Cerebellar nuclear complex (tissue), 1 donor: ENCODE measurements around the gene CHST12.
"Not testable (repeated sequence)": the region's sequence is repeated elsewhere in the genome, so short reads cannot be mapped to it uniquely, and the experiment has no call there.

Source experiments
- DNase-seq, 2 experiments: peaks; one replicate each; lab custom pipeline; 2025; lab: John Stamatoyannopoulos, UW

CHST12 gene

DNA sequence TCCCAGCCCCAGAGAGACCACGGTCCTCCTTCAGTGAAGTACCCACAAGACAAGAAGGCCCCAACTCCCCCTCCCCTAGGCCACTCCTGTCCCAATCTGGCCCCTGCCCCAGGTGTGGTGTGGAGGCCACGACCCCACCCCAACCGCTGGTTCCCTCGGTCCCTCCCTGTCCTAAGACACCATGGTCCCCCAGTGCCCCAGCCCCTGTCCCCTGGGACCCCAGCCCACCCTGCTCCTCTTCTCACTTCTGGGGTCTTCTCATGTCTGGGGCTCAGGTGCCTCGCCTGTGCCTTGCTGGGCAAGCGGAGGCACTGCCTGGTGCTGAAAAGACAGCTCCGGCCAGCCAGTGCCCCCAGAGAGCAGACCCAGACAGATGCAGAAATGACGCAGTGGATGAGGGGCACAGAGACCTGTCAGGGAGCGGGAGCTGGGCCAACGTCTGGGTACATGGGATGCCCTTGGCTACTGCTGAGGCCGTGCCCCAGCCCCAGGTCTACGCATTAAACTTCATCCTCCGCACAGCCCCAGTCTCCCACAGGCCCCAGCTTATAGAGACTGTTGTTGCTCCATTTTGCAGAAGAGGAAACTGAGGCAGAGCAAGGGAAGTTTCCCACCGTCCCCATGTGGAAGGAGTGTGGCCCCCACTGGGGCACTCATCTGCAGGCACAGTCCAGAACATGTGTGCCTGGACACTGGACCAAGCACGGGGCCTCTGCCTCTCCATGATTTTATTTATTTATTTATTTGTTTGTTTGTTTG lies 58.0 kb downstream of the CHST12 start:
- DNase-seq, result no peak

DNA sequence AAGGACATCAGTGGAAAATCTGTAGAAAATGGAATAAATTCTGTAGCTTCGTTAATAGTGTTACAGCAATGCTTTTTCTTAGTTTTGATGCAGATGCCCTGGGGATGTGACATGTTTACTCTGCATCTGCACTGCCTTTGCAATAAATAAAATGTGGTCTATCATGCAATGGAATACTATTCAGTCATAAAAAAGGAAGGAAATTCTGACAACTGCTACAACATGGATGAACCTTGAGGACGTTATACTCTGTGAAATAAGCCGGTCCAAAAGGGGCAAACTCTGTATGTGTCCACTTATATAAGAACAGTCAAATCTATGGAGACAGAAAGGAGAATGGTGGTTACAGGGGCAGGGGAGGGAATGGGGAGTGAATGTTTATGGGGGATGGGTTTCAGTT lies 59.3 kb downstream of the CHST12 start:
- no peak for DNase-seq

DNA sequence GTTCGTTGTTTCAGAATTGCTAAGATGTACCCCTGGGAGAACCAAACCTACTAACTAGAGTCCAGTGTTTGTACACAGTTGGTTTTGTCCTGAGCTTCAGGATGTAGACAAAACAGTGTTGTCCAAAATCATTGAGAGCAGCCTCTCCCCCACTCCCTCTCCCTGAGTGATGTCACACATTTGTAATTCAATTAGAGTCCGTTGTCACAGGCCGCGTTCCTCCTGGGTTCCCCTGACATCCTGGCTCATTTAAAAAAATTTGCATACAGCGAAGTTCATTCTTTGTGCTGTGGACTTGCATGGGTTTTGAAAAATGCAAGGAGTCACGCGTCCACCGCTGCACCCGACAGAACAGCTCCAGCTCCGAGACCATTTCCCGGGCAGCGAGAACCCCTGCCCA lies 62.5 kb downstream of the CHST12 start:
- DNase-seq, result no peak

DNA sequence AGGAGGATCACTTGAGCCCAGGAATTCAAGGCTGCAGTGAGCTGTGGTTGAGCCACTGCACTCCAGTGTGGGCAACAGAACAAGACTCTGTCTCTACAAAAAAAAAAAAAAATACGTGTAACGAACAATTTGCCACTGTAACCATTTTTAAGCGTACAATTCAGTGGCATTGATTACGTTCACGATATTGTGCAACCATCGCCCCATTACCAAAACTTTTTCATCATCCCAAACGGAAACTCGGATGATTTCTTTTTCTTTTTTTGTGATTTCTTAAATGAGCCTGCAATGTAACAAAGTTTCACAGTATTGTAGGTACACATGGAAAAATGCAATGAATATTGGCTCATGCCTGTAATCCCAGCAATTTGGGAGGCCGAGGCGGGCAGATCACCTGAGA lies 63.3 kb downstream of the CHST12 start:
- no peak for DNase-seq

DNA sequence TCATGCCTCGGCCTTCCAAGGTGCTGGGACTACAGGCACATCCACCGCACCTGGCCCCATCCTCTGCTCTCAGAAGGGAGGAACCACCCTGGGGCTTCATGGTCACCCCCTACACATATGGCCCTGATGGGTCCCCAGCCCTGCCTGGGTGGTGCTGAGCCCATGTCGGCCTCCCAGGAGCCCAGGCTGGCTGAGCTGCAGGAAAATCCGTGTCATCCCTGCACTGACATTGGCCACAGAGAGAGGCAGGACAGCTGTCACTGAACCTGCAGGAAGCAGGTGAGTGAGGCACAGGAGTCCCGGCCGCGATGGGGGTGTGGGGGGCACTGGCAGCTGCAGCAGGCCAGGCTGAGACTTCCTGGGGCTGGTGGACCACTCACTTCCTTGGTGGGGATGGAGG lies 64.8 kb downstream of the CHST12 start:
- DNase-seq, result no peak

DNA sequence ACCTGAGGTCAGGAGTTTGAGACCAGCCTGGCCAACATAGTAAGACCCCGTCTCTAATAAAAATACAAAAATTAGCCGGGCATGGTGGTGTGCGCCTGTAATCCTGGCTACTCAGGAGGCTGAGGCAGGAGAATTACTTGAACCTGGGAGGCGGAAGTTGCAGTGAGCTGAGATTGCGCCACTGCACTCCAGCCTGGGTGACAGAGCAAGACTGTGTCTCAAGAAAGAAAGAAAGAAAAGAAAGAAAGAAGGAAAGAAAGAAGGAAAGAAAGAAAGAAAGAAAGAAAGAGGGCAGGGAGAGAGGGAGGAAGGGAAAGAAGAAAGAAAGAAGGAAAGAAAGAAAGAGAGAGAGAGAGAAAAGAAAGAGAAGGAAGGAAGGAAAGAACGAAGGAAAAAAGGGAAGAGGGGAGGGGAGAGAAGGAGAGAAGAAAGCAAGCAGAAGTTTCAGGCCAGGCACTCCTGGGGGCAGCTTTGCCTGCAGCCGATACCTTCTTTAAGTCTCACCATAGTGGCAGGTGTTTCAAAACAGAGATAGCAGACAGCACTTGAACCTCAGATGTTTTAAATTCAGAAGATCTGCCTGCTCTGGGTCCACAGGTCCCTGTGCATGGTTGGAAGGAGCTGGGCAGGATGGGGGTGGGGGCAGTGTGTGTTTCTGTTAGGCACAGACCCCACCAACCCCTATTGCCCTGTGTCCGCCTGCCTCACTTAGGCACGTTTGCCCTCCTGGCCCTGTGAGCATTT lies 66.2 kb downstream of the CHST12 start:
- not testable (repeated sequence) for DNase-seq

DNA sequence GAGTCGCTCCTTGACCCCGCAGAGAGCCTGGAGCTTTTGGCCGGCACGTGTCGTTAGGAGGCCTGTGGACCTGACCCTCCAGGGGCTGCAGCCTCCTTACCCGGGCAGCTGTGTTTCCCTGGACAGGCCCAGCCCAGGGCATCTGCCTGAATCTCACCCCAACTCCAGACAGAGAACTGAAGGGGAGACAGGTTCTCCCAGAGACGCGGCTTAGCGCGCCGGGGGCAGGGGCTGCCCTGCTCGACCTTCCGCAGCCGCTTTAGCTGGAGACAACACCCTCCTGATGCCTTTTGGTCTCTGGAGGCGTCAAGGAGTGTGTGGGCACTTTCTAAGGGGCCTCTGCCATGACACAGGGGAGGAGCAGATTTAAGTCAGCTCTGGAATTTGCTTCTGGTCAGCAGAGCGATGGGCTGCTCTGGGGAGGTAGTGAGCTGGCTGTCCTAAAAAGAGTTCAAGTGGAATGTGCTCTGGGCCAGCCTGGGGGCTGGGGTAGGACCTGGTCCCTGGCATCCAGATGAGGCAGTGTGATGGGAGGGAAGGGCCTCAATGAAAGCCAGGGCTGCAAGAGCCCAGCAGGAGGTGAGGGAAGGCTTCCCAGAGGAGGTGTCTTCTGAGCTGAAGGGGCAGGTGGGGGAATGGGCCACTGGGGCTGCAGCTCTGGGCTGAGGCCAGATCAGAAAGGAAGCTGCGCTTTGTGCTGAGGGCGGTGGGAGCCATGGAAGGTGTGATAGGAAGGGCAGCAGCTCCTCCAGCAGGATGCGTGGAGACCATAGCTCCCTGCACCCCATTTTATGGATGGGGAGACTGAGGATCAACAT lies 67.0 kb downstream of the CHST12 start:
- no peak for DNase-seq

DNA sequence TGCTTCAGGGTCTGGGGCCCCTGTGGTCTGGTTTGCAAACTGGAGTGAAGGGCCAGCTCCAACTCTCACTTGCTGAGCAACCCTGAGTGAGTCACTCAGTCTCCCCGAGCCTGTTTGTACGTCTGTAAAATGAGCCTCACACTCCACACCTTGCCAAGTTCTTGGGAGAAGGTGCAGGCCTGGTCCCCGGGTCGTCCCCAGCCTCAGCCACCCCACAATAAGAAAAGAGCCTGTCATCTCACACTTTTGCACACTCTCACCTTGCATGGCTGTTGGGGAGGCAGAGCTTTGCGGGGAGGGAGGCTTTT lies 67.6 kb downstream of the CHST12 start:
- no peak for DNase-seq

DNA sequence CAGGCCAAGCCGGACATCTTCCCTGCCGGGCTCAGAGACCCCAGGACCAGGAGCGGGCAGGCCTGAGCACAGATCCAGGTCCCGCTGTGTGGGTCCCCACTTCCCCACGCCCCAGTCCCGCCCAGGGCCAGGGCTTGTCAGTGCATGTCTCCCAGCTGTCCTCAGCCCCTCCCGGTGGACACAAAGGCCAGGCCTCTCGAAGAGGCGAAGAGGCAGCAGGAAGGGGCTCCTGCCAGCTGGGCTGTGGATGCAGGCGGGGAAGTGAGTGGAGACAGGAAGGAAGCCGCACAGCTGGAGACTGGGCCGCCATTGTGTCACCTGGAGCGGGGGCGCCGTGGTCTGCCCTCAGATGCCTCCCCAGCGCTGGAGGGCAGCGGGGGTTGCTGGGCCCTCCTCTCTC lies 68.0 kb downstream of the CHST12 start:
- no peak for DNase-seq

DNA sequence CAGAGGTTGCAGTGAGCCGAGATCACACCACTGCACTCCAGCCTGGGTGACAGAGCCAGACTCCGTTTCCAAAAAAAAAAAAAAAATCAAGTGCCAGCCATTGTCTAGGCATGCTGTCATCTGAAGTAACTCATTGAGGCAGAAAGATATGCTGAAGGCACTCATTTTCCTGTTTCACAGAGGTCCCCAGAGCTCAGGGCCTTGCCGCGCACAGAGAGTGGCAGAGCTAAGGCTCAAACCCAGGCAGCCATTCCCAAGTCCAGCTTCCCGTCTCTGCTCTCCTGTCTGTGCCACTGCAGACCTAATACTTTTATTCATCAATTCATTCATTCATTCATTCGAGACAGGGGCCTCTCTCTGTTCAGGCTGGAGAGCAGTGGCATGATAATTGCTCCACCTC lies 69.3 kb downstream of the CHST12 start:
- DNase-seq, result no peak

DNA sequence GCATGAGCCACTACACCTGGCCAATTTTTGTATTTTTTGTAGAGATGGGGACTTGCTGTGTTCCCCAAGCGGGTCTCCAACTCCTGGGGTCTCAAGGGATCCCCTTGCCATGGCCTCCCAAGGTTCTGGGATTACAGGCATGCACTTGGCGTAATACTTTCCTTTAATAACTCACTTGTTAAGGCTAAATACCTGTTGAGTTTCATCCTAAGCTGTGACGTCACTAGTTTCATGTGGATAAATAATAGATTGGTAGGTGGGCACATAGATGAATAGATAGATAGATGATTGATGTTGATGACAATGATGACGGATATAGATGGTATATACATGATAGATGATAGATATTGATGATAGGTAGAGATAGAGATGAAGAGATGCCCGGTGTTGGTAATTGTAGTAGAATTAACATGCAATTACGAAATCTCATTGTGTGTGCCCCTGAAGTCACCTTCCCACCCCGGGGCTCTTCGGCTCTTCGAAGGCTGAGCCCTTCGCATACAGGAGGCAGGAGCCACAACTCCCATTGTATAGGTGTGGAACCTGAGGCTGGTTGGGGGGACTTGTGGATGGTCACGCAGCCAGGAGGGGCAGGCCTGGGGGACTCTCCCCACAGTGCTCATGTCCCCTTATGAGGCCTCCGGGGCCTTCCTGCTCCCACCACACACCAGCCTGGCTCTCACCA lies 70.2 kb downstream of the CHST12 start:
- DNase-seq, result no peak

DNA sequence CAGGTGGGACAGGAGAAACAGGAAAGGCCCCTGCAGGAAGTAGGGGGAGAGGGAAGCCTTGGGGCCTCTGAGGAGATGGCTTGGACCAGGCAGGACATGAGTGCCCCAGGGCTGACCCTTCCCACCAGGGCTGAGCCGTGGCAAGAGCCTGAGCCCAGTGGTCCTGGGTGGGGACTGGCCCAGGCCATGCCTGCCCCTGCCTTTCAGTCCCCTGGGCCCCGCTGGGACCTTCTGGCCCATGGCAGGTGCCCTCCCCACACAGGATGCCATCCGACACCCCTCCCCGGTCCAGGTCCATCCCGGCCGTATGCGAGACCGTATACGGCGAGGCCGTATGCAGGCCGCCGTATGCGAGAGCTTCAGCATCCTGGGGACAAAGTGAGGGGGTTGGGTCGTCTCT lies 70.8 kb downstream of the CHST12 start:
- no peak for DNase-seq

DNA sequence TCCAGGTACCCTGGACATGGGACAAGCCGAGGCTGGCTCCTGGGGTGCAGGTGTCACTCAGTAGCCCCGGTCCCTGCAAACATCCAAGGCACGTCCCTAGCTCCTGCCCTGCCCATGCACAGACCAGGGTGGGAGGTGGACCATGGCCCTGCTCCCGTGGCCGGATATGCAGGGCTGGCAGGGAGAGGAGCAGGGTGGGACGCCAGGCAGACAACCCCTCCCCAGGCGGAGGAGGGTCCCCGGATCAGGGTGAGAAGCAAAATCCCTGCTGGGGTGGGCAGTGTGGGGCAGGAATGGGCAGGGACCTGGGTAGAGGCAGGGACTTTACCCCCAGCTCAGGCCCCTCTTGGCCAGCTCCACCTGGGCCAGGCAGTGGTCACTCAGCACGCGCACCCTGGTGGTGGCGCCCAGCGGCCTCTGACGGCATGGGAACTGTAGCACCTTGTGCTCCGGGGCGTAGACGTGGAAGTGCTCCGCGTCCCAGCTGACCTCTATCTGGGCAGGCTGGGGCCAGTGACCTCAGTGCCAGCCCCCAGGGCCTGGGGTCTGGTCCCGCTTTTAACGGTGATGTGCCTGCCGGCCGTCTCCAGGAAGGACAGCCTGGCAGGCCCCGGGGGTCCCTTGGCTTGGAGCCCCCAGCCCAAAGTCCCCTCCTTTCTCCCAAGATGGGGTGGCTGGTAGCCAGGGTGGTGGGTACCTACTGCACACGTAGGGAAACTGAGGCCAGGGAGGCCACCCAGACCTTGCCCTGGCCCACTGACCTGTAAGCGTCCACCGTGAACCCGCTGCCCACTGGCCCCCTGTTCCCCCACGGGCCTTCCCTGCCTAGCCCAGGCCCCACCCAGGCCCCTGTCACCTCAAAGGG lies 71.6 kb downstream of the CHST12 start:
- DNase-seq, result no peak

DNA sequence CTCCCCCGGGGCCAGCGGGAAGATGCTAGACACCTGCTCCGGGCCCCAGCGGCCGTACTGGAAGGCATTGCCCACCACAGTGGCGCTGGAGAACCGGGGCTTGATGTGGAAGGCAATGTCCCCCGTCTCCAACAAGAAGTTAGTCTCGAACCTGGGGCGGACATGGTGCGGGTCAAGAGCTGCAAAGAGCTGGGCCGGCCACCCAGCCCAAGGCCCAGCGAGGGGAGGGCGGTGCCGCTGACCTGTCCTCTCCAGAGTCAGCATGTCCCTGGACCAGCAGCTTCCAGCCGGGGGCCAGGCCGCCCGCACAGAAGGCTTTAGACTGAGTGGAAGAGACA lies 72.2 kb downstream of the CHST12 start:
- DNase-seq, result no peak

DNA sequence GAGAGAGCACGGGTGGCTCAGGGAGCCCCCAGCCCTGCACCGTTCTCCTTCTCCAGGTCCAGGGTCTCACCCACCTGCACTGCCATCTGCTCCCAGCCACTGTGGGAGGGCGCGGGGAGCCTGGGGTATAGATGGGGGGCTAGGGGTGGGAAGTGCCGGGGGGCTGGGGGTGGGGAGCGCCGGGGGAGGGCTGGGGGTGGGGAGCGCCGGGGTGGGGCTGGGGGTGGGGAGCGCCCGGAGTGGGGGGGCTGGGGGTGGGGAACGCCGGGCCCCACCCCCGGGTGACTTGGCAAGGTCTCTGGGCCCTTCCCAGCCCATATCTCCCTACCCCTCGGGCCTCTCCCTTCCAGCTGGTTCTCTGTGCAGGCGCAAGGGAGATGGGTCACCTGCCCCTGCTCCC lies 72.9 kb downstream of the CHST12 start, which contains the start of gene GRIFIN:
TSS of gene GRIFIN (minus strand) at position 101 of the 400 bp plus-strand sequence. CDS start at position 86, 15 bp downstream.
- DNase-seq, result no peak

DNA sequence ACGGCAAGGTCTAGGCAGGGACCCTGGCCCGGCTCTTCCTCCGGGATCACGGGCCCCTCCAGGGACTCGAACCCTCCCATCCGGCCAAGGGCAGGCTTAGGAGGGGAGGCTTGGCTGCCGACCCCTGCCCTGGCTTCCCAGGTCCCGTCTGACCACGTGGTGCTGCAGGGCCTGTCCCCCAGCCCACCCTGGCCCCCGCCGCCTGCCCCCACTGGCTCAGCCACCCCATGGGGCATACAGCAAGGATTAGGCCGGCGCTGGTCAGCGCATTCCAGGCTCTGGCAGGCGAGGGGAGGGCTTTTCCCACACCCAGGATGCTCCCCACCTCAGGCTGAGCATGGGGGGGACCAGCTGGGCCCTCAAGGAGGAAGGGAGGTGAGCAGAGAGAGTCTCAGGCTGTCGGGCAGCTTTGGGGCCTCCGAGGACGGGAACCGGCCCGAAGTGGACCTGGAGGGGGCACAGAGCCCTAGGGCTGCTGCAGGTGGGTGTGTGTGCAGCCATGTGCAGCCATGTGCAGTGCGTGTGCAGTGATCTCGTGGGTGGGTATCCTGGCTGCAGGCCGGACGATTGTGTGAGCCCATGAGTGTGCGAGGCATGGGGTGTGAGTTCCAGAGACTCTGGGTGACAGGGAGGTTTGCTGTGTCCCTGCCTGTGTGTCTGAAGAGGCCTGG lies 73.5 kb downstream of the CHST12 start:
- no peak for DNase-seq

DNA sequence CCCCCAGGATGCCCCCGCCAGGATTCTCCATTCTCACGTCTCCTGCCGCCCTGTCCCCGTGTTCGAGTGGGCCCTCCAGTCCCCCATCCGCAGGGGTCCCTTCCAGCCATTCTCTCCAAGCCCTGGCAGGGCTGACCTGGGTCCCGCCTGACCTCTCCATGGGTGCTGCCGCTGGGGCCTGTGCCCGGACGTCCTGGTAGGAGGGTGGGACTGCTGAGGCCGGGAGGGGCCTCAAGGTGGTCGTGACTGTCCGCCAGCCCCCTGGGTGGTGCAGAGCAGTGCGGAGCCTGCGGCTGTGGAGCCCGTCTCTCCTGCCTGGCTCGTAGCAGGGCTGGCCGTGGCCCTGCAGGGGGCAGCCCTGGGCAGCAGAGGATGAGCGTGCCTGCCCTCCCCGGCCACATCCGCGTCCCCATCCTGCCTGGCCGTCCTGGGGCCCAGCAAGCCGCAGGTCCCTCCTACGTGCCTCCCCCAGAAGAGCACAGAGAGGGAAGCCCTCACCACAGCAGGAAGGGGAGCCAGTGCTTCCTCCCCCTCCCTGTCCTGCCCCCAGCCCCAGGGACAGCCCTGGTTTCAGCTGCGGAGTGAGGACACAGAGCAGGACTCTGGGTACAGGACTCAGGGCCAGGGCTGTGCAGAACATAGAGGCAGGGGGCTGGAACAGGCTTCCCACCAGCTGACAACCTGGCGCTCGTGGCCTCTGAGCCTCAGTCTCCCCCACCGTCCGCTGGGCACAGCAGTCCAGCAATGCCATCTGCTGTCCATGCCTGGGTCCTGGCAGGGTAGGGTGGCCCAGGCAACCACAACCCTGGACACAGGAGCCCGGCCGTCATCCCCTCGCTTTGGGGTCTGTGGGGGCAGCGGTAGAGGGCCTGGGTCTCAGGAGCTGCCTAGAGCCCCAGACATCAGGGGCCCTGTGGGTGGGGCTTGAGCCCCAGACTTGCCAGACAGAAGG lies 74.3 kb downstream of the CHST12 start:
- no peak for DNase-seq

DNA sequence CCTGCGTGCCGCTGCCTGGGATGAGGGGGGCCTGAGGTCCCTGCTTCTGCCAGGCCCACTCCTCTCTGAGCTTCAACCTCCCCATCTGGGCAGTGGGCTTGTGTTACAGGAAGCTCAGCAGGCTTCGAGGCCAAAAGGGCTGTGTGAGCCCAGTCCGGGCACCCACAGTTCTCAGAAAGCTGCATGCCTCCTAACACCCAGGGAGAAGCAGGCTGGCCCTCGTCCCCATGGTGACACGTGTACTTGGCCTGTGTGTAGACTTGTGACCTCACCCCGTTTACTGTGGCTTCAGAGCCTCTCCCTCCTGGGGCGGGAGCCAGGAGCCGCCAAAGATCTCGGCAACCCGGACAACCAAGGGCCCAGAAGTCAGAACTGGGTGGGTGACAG lies 75.0 kb downstream of the CHST12 start:
- DNase-seq, result no peak

DNA sequence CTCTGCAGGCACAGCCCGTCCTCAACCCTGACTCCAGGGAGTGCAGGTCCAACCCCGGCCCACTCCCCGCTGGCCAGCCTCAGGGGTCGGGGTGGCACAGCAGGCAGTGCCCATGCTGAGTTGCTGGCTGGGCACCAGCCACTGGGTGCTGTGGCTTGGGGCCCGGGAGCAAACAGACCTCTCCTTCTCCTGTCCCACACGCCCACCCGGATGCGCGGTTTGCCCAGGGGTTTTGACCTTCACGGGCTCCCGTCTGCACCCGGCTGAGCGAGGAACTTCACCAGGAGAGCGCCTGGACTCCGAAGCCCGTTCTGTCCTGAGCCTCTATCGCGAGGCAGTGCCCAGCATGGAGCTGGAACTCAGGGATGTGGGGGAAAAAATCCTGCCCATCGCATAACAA lies 75.4 kb downstream of the CHST12 start:
- DNase-seq, result no peak
